ENCODE results near the gene CENPP.

The CENPP gene

DNA sequence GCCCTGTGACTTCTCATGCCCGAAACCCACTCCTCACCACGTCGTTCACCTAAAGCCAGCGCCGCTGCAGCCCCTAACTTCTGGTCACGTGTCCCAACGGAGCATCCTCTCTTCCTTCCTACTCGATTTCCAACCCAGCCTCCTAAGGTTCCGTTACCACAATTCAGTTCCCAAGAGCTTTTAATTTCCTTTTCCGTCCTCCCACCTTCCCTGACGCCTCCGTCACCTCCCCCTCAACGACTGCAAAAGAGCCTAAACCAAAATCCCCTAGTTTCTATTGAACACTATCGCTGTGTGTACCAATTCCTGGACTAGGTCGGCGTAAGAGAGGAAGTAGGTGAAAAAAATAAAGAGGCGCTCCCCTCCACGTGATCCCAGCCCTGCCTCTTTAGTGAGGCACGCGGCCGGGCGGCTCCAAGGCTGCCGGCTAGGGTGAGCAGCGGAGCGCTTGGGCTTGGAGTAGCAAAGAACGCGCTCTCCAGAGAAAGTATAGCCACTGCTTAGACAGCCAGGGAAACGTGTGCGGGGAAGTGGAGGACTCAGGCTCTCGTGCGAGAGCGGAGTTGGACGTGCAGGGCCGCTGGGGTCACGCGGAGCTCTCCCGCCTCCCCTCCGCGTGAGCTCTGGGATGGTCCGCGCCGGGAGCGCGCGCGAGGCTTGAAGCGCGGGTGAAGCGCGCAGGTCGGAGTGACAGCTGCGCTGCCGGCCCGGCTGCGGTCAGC lies at the start of gene CENPP, which contains the start of gene NOL8:
Gene CENPP (plus strand): TSS at position 685 of the 722 bp plus-strand sequence.
Gene NOL8 (minus strand): TSS at position 82 of the 722 bp plus-strand sequence. CDS start 1,189 bp downstream, outside the sequence.
- in situ Hi-C loops (cut with MboI; ENCODE audit: low sequenced_read_pairs) = no loop called here

DNA sequence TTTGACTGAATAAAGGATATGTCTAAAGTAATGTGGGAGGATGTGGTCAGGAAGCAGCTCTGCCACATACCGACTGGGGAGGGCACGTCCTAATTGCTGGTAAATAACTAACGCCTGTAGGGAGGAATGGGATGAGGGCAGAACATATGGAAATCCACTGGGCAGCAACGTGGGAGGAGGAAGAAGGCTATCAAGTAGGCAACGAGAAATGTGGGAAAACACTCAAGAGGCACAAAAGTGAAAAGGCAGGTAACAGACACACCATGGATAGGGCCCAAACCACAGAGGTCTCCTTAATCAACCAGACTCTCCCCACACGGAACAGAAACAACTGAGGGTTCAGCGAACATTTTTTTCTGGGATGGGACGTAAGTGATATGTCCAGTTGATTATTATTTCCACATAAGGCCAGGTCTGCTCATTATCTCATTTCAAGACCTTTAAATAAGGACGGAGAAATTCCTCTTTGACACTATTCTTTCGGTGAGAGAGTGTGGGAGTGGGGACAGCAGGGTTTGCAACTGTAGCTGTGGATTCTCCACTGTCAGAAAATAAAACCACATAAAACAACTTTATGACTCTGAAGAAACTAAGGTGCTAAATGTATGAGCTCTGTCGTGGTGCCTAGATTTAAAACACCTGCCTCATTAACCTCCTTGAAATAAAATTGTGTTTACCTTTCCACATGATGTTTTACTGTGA lies 49.3 kb upstream of the CENPP start:
- in situ Hi-C loops (cut with MboI; ENCODE audit: low sequenced_read_pairs) = no loop called here

GRCh38 chr9:92278110-92278509 lies 47.6 kb upstream of the CENPP start:
- in situ Hi-C loops (cut with MboI; ENCODE audit: low sequenced_read_pairs) = no loop called here

- in situ Hi-C loops (cut with MboI; ENCODE audit: low sequenced_read_pairs) = no loop called here
These were observed 46.5 kb upstream of the CENPP start for GRCh38 chr9:92279302-92279701.

GRCh38 chr9:92289708-92290390 lies 35.9 kb upstream of the CENPP start:
- in situ Hi-C loops (cut with MboI; ENCODE audit: low sequenced_read_pairs) = no loop called here

DNA sequence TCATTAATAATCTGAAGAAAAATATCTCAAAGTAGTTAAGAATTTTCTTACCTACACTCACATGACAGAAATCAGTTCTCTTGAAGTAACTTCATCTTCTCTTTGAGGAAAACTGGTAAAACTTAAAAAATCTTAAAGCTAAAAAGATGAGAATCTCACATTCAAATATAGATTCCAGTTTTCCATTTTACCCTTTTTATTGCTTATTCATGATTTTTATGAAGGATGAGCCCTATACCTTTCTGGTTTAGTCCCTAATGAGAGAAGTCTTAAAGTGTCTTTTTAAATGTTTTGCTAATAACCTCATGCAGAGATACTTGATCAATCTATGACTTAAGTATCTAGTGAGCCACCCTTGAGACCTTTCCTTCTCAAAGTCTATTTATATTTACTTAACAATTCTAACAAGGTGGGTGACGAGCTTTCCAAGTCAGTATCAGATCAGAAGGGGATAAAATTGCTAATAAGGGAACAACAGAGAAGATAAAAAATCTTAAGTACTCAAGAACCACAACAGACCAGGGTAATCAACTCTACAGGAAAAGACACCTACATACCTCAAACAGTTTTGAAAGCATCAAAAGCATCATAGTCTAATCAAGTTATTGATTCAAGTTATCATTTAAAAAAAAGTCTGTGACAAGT lies 34.8 kb upstream of the CENPP start:
- in situ Hi-C loops (cut with MboI; ENCODE audit: low sequenced_read_pairs) = no loop called here

DNA sequence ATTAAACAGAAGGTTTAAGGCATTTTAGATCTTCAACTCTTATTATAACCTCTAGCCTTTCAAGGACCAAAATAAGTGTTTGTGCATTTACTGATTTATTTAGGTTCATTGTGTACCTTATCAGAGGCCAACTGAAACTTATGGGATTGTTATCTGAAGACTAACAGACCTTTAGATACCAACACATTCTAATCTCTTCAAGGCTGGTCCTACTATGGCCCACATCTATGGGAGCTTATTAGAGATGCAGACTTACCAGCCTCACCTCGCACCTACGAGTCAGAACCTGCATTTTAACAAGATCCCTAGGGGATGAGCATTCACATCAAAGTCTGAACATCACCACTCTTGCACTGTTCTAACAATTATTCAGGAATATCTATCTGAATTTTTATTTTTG lies 34.2 kb upstream of the CENPP start:
- in situ Hi-C loops (cut with MboI; ENCODE audit: low sequenced_read_pairs) = no loop called here

DNA sequence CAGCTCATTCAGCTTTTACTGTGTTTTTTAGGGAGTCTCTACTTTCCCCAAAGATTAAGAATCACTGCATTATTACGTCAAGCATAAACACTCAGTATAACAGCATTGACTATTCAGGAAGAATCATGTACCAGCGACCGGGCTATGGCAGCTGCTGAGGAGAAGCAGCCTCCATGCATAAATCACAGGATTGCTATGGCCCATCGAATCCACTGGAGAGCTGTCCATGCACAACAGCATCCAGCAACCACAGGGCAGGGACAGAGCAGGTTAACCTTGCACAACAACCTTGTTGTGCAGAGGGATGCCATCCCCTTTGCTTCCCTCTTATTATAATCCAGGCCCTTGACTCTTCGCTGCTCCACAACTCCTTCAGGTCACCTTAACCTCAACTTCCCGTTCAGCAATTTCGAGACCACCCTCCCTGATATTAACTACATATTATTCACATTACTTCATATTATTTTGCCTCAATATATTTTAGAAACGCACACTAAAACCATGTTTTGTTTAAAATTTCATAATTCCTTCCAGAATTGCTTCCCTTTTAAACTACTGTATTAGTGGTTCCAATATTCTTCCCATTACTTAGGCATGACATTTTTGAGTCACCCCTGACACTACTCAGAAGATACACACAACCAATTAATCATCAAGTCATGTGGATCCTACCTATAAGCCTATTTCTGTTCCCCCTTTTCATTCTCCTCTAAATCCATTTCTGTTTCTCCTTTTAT lies 33.2 kb upstream of the CENPP start:
- in situ Hi-C loops (cut with MboI; ENCODE audit: low sequenced_read_pairs) = no loop called here

DNA sequence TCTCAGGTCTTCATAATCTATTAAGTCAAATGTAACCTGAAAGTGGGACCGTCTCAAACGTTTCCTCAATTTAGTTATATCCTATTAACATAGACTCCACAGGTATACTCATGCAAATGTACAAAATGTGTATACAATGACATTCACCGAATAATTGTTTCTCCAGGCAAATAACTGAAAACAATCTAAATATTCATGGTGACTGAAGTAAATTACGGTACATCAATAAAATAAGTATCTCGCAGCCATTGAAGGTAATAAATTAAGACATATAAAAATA lies 32.7 kb upstream of the CENPP start:
- in situ Hi-C loops (cut with MboI; ENCODE audit: low sequenced_read_pairs) = no loop called here

DNA sequence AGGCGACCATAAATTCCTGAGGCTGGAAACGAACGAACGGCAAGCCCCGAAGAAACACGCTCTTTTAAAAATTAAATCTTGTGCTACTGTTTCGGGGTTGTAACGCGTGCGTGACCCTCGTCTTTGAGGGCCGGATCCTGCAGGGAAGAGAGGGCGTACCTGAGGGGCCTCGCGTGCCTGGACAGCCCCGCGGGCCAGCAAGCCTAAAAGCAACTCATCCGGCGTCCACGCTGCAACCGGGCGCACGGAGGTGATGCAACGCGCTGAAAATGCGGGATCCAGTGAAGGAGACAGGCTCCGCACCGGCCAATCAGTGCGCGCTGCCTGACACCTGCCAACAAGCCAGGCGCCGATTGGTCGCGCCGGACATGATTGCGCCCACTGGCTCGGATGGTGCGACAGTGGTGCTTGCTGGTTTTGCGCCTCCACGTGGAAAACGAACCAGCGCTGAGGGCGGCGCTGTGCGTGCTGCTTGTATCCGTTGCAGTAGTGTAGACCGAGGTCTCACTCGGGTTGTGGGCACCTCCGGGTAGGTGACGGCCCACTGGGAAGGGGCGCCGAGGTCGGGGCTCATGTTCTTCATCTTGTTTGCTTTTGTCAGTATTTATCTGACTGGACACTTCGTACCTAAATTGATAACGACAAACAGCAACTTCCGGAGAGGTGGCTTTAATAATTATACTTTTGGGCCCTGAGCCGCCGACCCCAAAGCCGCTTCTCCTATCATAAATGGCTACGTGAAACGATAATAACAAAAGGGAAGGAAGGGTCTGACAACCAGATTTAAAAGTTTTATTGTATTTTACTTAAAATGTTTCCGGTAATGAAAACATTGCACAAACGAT lies 32.1 kb upstream of the CENPP start, which contains the start of gene IARS1:
Gene IARS1 (minus strand): TSS at position 246 of the 845 bp plus-strand sequence. CDS start 4,278 bp downstream, outside the sequence.
- in situ Hi-C loops (cut with MboI; ENCODE audit: low sequenced_read_pairs) = no loop called here

DNA sequence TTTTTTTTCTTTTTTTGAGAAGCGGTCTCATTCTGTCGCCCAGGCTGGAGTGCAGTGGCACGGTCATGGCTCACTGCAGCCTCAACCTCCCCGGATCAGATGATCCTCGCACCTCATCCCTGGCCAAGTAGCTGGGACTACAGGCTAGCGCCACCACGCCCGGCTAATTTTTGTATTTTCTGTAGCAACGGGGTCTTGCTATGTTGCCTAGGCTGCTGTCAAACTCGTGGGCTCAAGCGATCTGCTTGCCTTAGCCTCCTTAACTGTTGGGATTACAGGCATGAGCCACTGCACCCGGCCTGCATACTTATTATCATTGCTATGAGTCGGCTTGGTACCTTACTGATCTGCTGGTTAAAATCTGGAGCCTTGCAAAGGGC lies 31.5 kb upstream of the CENPP start:
- in situ Hi-C loops (cut with MboI; ENCODE audit: low sequenced_read_pairs) = no loop called here

- in situ Hi-C loops (cut with MboI; ENCODE audit: low sequenced_read_pairs) = no loop called here
These were observed 30.4 kb upstream of the CENPP start for GRCh38 chr9:92295240-92295790.

DNA sequence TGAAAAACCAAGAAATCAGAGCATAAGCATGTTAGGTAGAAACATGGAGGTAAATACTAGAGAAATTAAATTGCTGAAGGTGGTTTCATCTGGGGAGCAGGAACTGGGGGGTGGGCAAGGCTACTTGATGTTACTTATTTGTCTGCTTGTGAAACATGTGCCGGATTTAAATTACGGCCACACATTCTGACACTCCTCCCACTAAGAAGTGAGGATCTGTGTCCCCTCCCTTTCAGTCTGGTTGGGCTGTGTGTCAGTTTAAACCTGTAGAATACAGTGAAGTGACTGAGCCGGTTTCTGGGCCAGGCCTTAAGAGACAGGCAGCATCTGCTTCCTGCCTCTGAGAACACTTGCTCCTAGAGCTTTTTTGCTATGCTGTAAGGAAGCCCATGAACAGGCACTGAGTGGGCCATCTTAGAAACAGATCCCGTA lies 29.9 kb upstream of the CENPP start:
- in situ Hi-C loops (cut with MboI; ENCODE audit: low sequenced_read_pairs) = no loop called here

GRCh38 chr9:92297611-92298010 lies 28.1 kb upstream of the CENPP start:
- in situ Hi-C loops (cut with MboI; ENCODE audit: low sequenced_read_pairs) = no loop called here

- in situ Hi-C loops (cut with MboI; ENCODE audit: low sequenced_read_pairs) = no loop called here
These were observed 27.7 kb upstream of the CENPP start for GRCh38 chr9:92298036-92298435.

- in situ Hi-C loops (cut with MboI; ENCODE audit: low sequenced_read_pairs) = no loop called here
These were observed 26.6 kb upstream of the CENPP start for GRCh38 chr9:92299116-92299515.

DNA sequence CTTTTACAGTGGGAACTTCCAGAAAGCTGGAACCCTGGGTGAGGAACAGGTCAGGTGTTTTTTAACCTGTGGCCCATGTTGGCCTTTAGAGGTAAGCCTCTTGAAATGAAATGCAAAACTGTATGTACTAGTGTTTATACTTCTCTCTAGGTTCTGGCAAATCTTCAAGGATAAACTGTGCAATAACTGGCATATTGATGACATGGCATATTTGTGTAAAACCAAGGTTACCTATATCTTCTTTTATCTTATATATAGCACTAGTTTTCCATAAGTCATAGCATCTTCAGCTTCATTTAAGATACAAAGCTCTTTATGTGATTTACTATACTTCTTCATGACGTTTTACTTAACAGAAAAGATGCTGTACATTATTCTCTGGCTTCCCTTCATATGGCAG lies 24.8 kb upstream of the CENPP start:
- in situ Hi-C loops (cut with MboI; ENCODE audit: low sequenced_read_pairs) = no loop called here

DNA sequence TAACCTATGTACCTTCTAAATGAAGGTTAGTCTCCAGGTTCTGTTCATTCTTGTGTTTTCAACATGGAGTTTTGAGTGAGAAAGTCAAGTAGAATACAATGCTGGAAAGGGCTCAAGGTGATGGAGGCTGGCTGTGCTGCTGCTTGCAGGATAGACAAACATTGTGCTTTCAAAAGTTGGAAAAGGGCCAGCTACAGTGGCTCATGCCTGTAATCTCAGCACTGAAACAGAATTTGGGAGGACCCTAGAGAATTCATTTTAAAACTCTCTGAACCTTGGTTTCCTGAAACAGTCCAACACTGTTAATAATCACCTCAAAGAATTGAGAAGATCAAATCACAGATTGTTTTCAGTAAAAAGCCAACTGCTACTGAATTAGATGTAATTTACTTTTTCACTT lies 16.9 kb upstream of the CENPP start:
- in situ Hi-C loops (cut with MboI; ENCODE audit: low sequenced_read_pairs) = no loop called here

- in situ Hi-C loops (cut with MboI; ENCODE audit: low sequenced_read_pairs) = no loop called here
These were observed 15.2 kb upstream of the CENPP start for GRCh38 chr9:92310562-92310961.

All from hTERT RPE-1 (cell line).